IgD-negative memory B cell (primary cell): ENCODE data around the gene ZIC2. TPM values are rescaled to one million over a fixed set of nuclear protein-coding genes. Genes with fewer than 3 reads are reported as not detected.
"Not testable (repeated sequence)": the region's sequence is repeated elsewhere in the genome, so short reads cannot be mapped to it uniquely, and the experiment has no call there.

Experiments
- H3K27ac Mint-ChIP-seq, 3 donors: one replicate each; pipeline ENCODE4 v1.8.0; 2020 to 2022; ENCODE audit warnings: mild to moderate bottlenecking in 3 of 3, mixed read lengths in 3 of 3, moderate library complexity in 1 of 3
- H3K27me3 Mint-ChIP-seq: one replicate; pipeline ENCODE4 v1.8.0; 2021; ENCODE audit warnings: mixed read lengths
- H3K36me3 Mint-ChIP-seq: one replicate; pipeline ENCODE4 v1.8.0; 2020; ENCODE audit warnings: mild to moderate bottlenecking, mixed read lengths
- H3K4me1 Mint-ChIP-seq, 3 donors: one replicate each; pipeline ENCODE4 v1.8.0; 2020 to 2022; ENCODE audit warnings: mixed read lengths in 3 of 3, mild to moderate bottlenecking in 1 of 3
- H3K4me3 Mint-ChIP-seq, 4 donors: one replicate each; pipeline ENCODE4 v1.8.0; 2020 to 2022; ENCODE audit warnings: mild to moderate bottlenecking in 4 of 4, mixed read lengths in 4 of 4, moderate library complexity in 3 of 4
- H3K9me3 Mint-ChIP-seq, 3 donors: one replicate each; pipeline ENCODE4 v1.8.0; 2020 to 2021; ENCODE audit warnings: mixed read lengths in 3 of 3, mild to moderate bottlenecking in 1 of 3
- polyA plus RNA-seq: library from polyadenylated mRNA; unstranded; fragments of 300-500 nt; fragmentation: Illumina TruSeq; gene quantifications from one replicate; pipeline ENCODE4 v1.2.3, GENCODE V29; 2021

The ZIC2 gene
- polyA plus RNA-seq = not detected

GRCh38 chr13:99981735-99982035 is at the start of gene ZIC2:
Gene ZIC2 (plus strand): TSS chr13:99981784. CDS start chr13:99982065, 281 bp downstream.
- Mint-ChIP-seq H3K27ac (peak within 1 kb of the TSS; percentile 91 to 99 (median 95)), H3K36me3 (no peaks in the 10 kb centered on the region), H3K9me3 (peaks cover 0 to 20% (median 2%) of the 10 kb centered on the region in 3 donors), H3K4me3 (peak within 1 kb of the TSS; percentile 52 to 85 (median 58)), H3K4me1 (peaks cover 0 to 22% (median 3%) of the 10 kb centered on the region in 3 donors), H3K27me3 (peaks cover 55% of the 10 kb centered on the region)

GRCh38 chr13:99932912-99933311 is 48.7 kb upstream of the ZIC2 start:
- H3K4me3 Mint-ChIP-seq = no peak overlapping the region
- H3K4me1 Mint-ChIP-seq = no peaks in the 10 kb centered on the region
- no peaks in the 10 kb centered on the region for H3K36me3 Mint-ChIP-seq
- H3K27ac Mint-ChIP-seq = no peak overlapping the region
- H3K27me3 Mint-ChIP-seq = peaks cover 3% of the 10 kb centered on the region
- peaks cover 0 to 9% (median 0%) of the 10 kb centered on the region in 3 donors for H3K9me3 Mint-ChIP-seq

GRCh38 chr13:99935772-99936171 is 45.8 kb upstream of the ZIC2 start:
- no peaks in the 10 kb centered on the region for H3K4me1 Mint-ChIP-seq
- no peak overlapping the region for H3K27ac Mint-ChIP-seq
- no peak overlapping the region for H3K4me3 Mint-ChIP-seq
- peaks cover 2% of the 10 kb centered on the region for H3K27me3 Mint-ChIP-seq
- peaks cover 0 to 4% (median 0%) of the 10 kb centered on the region in 3 donors for H3K9me3 Mint-ChIP-seq
- no peaks in the 10 kb centered on the region for H3K36me3 Mint-ChIP-seq

GRCh38 chr13:99938635-99939034 is 42.9 kb upstream of the ZIC2 start:
- no peak overlapping the region for H3K4me3 Mint-ChIP-seq
- peaks cover 0 to 2% (median 0%) of the 10 kb centered on the region in 3 donors for H3K9me3 Mint-ChIP-seq
- no peaks in the 10 kb centered on the region for H3K36me3 Mint-ChIP-seq
- peaks cover 10% of the 10 kb centered on the region for H3K27me3 Mint-ChIP-seq
- H3K27ac Mint-ChIP-seq = no peak overlapping the region
- H3K4me1 Mint-ChIP-seq = no peaks in the 10 kb centered on the region

- Mint-ChIP-seq H3K27me3 (peaks cover 19% of the 10 kb centered on the region), H3K4me1 (no peaks in the 10 kb centered on the region), H3K4me3 (no peak overlapping the region), H3K9me3 (no peaks in the 10 kb centered on the region), H3K27ac (no peak overlapping the region), H3K36me3 (peaks cover 1% of the 10 kb centered on the region)
These were observed 40.5 kb upstream of the ZIC2 start for GRCh38 chr13:99941086-99941485.

GRCh38 chr13:99941911-99942310 is 39.7 kb upstream of the ZIC2 start:
- no peak overlapping the region for H3K4me3 Mint-ChIP-seq
- H3K27ac Mint-ChIP-seq = no peak overlapping the region
- no peaks in the 10 kb centered on the region for H3K9me3 Mint-ChIP-seq
- peaks cover 21% of the 10 kb centered on the region for H3K27me3 Mint-ChIP-seq
- H3K36me3 Mint-ChIP-seq = peaks cover 1% of the 10 kb centered on the region
- H3K4me1 Mint-ChIP-seq = no peaks in the 10 kb centered on the region

- Mint-ChIP-seq H3K9me3 (no peaks in the 10 kb centered on the region), H3K4me1 (no peaks in the 10 kb centered on the region), H3K27me3 (peaks cover 35% of the 10 kb centered on the region), H3K27ac (no peak overlapping the region), H3K4me3 (no peak overlapping the region), H3K36me3 (peaks cover 1% of the 10 kb centered on the region)
These were observed 37.5 kb upstream of the ZIC2 start for GRCh38 chr13:99944102-99944501.

- no peak overlapping the region for H3K27ac Mint-ChIP-seq
- H3K4me1 Mint-ChIP-seq = no peaks in the 10 kb centered on the region
- no peak overlapping the region for H3K4me3 Mint-ChIP-seq
- peaks cover 38% of the 10 kb centered on the region for H3K27me3 Mint-ChIP-seq
- H3K9me3 Mint-ChIP-seq = no peaks in the 10 kb centered on the region
- H3K36me3 Mint-ChIP-seq = peaks cover 1% of the 10 kb centered on the region
These were observed 37.0 kb upstream of the ZIC2 start for GRCh38 chr13:99944606-99945005.

- H3K36me3 Mint-ChIP-seq, H3K4me3 Mint-ChIP-seq, H3K27ac Mint-ChIP-seq, H3K9me3 Mint-ChIP-seq, H3K4me1 Mint-ChIP-seq: not testable (repeated sequence)
- H3K27me3 Mint-ChIP-seq = peaks cover 39% of the 10 kb centered on the region
These were observed 36.1 kb upstream of the ZIC2 start for GRCh38 chr13:99945515-99945914.

GRCh38 chr13:99947666-99948065 is 33.9 kb upstream of the ZIC2 start:
- Mint-ChIP-seq H3K9me3 (peaks cover 0 to 1% (median 0%) of the 10 kb centered on the region in 3 donors), H3K4me1 (no peaks in the 10 kb centered on the region), H3K27me3 (peaks cover 40% of the 10 kb centered on the region), H3K27ac (no peak overlapping the region), H3K36me3 (peaks cover 1% of the 10 kb centered on the region), H3K4me3 (no peak overlapping the region)

GRCh38 chr13:99948411-99948810 is 33.2 kb upstream of the ZIC2 start:
- peaks cover 1% of the 10 kb centered on the region for H3K36me3 Mint-ChIP-seq
- H3K4me1 Mint-ChIP-seq = no peaks in the 10 kb centered on the region
- H3K27ac Mint-ChIP-seq = no peak overlapping the region
- peaks cover 40% of the 10 kb centered on the region for H3K27me3 Mint-ChIP-seq
- H3K9me3 Mint-ChIP-seq = peaks cover 0 to 1% (median 0%) of the 10 kb centered on the region in 3 donors
- H3K4me3 Mint-ChIP-seq = no peak overlapping the region

GRCh38 chr13:99948907-99949678 is 32.5 kb upstream of the ZIC2 start:
- Mint-ChIP-seq H3K9me3 (peaks cover 0 to 1% (median 0%) of the 10 kb centered on the region in 3 donors), H3K4me3 (no peak overlapping the region), H3K36me3 (peaks cover 1% of the 10 kb centered on the region), H3K4me1 (no peaks in the 10 kb centered on the region), H3K27me3 (peaks cover 43% of the 10 kb centered on the region), H3K27ac (peak overlapping the region in 1 of 3 donors; percentile 8)

GRCh38 chr13:99949679-99950413 is 31.7 kb upstream of the ZIC2 start:
- Mint-ChIP-seq H3K4me3 (no peak overlapping the region), H3K27ac (peak overlapping the region in 1 of 3 donors; percentile 8), H3K27me3 (peaks cover 45% of the 10 kb centered on the region), H3K36me3 (peaks cover 1% of the 10 kb centered on the region), H3K9me3 (peaks cover 0 to 1% (median 0%) of the 10 kb centered on the region in 3 donors), H3K4me1 (no peaks in the 10 kb centered on the region)

- H3K27ac Mint-ChIP-seq, H3K36me3 Mint-ChIP-seq, H3K4me3 Mint-ChIP-seq: not testable (repeated sequence)
These were observed 29.9 kb upstream of the ZIC2 start for GRCh38 chr13:99951666-99952065.

GRCh38 chr13:99953138-99953755 is 28.3 kb upstream of the ZIC2 start:
- peaks cover 0 to 2% (median 0%) of the 10 kb centered on the region in 3 donors for H3K4me1 Mint-ChIP-seq
- H3K36me3 Mint-ChIP-seq = no peaks in the 10 kb centered on the region
- H3K27me3 Mint-ChIP-seq = peaks cover 58% of the 10 kb centered on the region
- H3K27ac Mint-ChIP-seq = peak overlapping the region in 1 of 3 donors; percentile 90
- H3K9me3 Mint-ChIP-seq = peaks cover 0 to 1% (median 0%) of the 10 kb centered on the region in 3 donors
- H3K4me3 Mint-ChIP-seq = peak overlapping the region in 1 of 4 donors; percentile 50

More at GRCh38 chr13:99951666-99952065, 29.9 kb upstream of the ZIC2 start:
- H3K4me1 Mint-ChIP-seq, H3K9me3 Mint-ChIP-seq: not testable (repeated sequence)
- peaks cover 58% of the 10 kb centered on the region for H3K27me3 Mint-ChIP-seq
